Measurements from ENCODE around the gene ARX. TPM values are rescaled to one million over a fixed set of nuclear protein-coding genes. Genes with fewer than 3 reads are reported as not detected.

The ARX gene
- total RNA-seq, 3 donors from 2014 or later (not counting 1 experiment from before 2014, with no cell fraction given) = not detected

- no peak overlapping the region for H3K4me3 Mint-ChIP-seq
- no peaks in the 10 kb centered on the region for H3K9me3 Mint-ChIP-seq
- H3K4me1 Mint-ChIP-seq = no peaks in the 10 kb centered on the region
- no peak overlapping the region for H3K27ac Mint-ChIP-seq
- TF ChIP-seq CTCF (IDR thresholded peaks at IDR 0.05) = no peak
- H3K27ac ChIP-seq (ENCODE audit: low read length) = no peak overlapping the region
- no peaks in the 10 kb centered on the region for H3K9me3 ChIP-seq (ENCODE audit: control insufficient read depth, insufficient read depth, low read length)
- H3K36me3 ChIP-seq (ENCODE audit: control insufficient read depth, insufficient read depth, low read length) = no peaks in the 10 kb centered on the region
- no peaks in the 10 kb centered on the region for H3K4me1 ChIP-seq (ENCODE audit: control insufficient read depth, insufficient read depth, low read length)
- WGBS (ENCODE audit: insufficient coverage) = 61% methylated on average over 2 of the region's 5 CpGs
- intact Hi-C loops (cut with micrococcal nuclease) = no loop called here
- DNase-seq = no peak
- ATAC-seq = no peak
- H3K36me3 Mint-ChIP-seq = peaks cover 7% of the 10 kb centered on the region
- no peaks in the 10 kb centered on the region for H3K27me3 Mint-ChIP-seq (ENCODE audit: low read depth in 2 of 2)
- no peak overlapping the region for H3K4me3 ChIP-seq (ENCODE audit: low read length)
- H3K27me3 ChIP-seq (ENCODE audit: control insufficient read depth, insufficient read depth, low read length) = no peaks in the 10 kb centered on the region
Measured at GRCh38 chrX:24982306-24982965, 33.3 kb downstream of the ARX start.

- H3K4me3 ChIP-seq (ENCODE audit: low read length) = no peak overlapping the region
- H3K9me3 ChIP-seq (ENCODE audit: control insufficient read depth, insufficient read depth, low read length) = no peaks in the 10 kb centered on the region
- no peaks in the 10 kb centered on the region for H3K4me1 Mint-ChIP-seq
- H3K27ac Mint-ChIP-seq = no peak overlapping the region
- intact Hi-C loops (cut with micrococcal nuclease) = no loop called here
- H3K27me3 Mint-ChIP-seq (ENCODE audit: low read depth in 2 of 2) = no peaks in the 10 kb centered on the region
- no peaks in the 10 kb centered on the region for H3K4me1 ChIP-seq (ENCODE audit: control insufficient read depth, insufficient read depth, low read length)
- no peak overlapping the region for H3K4me3 Mint-ChIP-seq
- H3K27me3 ChIP-seq (ENCODE audit: control insufficient read depth, insufficient read depth, low read length) = no peaks in the 10 kb centered on the region
- 100% methylated on average over 2 of the region's 3 CpGs for WGBS (ENCODE audit: insufficient coverage)
- H3K27ac ChIP-seq (ENCODE audit: low read length) = no peak overlapping the region
- TF ChIP-seq CTCF (IDR thresholded peaks at IDR 0.05) = no peak
- peaks cover 7% of the 10 kb centered on the region for H3K36me3 Mint-ChIP-seq
- H3K36me3 ChIP-seq (ENCODE audit: control insufficient read depth, insufficient read depth, low read length) = no peaks in the 10 kb centered on the region
- ATAC-seq (no peak), DNase-seq (no peak)
- H3K9me3 Mint-ChIP-seq = no peaks in the 10 kb centered on the region
Measured at GRCh38 chrX:24981030-24981429, 34.7 kb downstream of the ARX start.

GRCh38 chrX:24979081-24979480 is 36.7 kb downstream of the ARX start:
- no peaks in the 10 kb centered on the region for H3K36me3 ChIP-seq (ENCODE audit: control insufficient read depth, insufficient read depth, low read length)
- H3K27me3 ChIP-seq (ENCODE audit: control insufficient read depth, insufficient read depth, low read length) = no peaks in the 10 kb centered on the region
- no peak overlapping the region for H3K27ac ChIP-seq (ENCODE audit: low read length)
- no peaks in the 10 kb centered on the region for H3K4me1 ChIP-seq (ENCODE audit: control insufficient read depth, insufficient read depth, low read length)
- intact Hi-C loops (cut with micrococcal nuclease) = no loop called here
- Mint-ChIP-seq H3K4me1 (no peaks in the 10 kb centered on the region), H3K36me3 (peaks cover 7% of the 10 kb centered on the region), H3K4me3 (no peak overlapping the region), H3K27me3 (ENCODE audit: low read depth in 2 of 2) (no peaks in the 10 kb centered on the region), H3K9me3 (no peaks in the 10 kb centered on the region), H3K27ac (no peak overlapping the region)
- no peak for ATAC-seq
- no peaks in the 10 kb centered on the region for H3K9me3 ChIP-seq (ENCODE audit: control insufficient read depth, insufficient read depth, low read length)
- 96% methylated on average over 3 of the region's 3 CpGs for WGBS (ENCODE audit: insufficient coverage)
- TF ChIP-seq CTCF (IDR thresholded peaks at IDR 0.05) = no peak
- DNase-seq = no peak
- no peak overlapping the region for H3K4me3 ChIP-seq (ENCODE audit: low read length)

- Mint-ChIP-seq H3K9me3 (no peaks in the 10 kb centered on the region), H3K36me3 (no peaks in the 10 kb centered on the region), H3K27ac (no peak overlapping the region), H3K4me1 (no peaks in the 10 kb centered on the region), H3K27me3 (ENCODE audit: low read depth in 2 of 2) (no peaks in the 10 kb centered on the region), H3K4me3 (no peak overlapping the region)
- intact Hi-C loops (cut with micrococcal nuclease) = no loop called here
- DNase-seq = no peak
- no peaks in the 10 kb centered on the region for H3K36me3 ChIP-seq (ENCODE audit: control insufficient read depth, insufficient read depth, low read length)
- H3K4me1 ChIP-seq (ENCODE audit: control insufficient read depth, insufficient read depth, low read length) = no peaks in the 10 kb centered on the region
- no peak overlapping the region for H3K4me3 ChIP-seq (ENCODE audit: low read length)
- H3K27me3 ChIP-seq (ENCODE audit: control insufficient read depth, insufficient read depth, low read length) = no peaks in the 10 kb centered on the region
- no peak for ATAC-seq
- H3K9me3 ChIP-seq (ENCODE audit: control insufficient read depth, insufficient read depth, low read length) = no peaks in the 10 kb centered on the region
- WGBS (ENCODE audit: insufficient coverage) = 95% methylated on average over 4 of the region's 5 CpGs
- TF ChIP-seq CTCF (IDR thresholded peaks at IDR 0.05) = no peak
- H3K27ac ChIP-seq (ENCODE audit: low read length) = no peak overlapping the region
Measured at GRCh38 chrX:24969812-24970211, 46.0 kb downstream of the ARX start.

Data from natural killer cell (primary cell).